ENCODE results near the gene RNU4-1.

DNA sequence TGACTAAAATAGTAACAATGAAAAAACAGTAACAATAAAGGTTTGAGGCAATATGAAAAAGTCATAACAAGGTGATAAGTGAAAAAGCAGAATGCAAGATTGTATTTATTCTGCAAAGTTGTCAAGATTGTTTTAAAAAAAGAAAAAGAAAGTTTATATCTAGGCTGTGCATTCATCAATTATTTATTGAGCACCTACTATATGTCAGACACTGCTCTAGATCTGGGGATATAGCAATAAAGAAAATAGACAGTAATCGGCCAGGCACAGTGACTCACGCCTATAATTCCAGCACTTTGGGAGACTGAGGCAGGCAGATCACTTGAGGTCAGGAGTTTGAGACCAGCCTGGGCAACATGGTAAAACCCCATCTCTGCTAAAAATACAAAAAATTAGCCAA, 30.7 kb upstream of the RNU4-1 start:
- TF ChIP-seq POLR2A (IDR thresholded peaks at IDR 0.05) (no peak), EP300 (IDR thresholded peaks at IDR 0.05) (no peak)
- TF ChIP-seq, protein P1, sequence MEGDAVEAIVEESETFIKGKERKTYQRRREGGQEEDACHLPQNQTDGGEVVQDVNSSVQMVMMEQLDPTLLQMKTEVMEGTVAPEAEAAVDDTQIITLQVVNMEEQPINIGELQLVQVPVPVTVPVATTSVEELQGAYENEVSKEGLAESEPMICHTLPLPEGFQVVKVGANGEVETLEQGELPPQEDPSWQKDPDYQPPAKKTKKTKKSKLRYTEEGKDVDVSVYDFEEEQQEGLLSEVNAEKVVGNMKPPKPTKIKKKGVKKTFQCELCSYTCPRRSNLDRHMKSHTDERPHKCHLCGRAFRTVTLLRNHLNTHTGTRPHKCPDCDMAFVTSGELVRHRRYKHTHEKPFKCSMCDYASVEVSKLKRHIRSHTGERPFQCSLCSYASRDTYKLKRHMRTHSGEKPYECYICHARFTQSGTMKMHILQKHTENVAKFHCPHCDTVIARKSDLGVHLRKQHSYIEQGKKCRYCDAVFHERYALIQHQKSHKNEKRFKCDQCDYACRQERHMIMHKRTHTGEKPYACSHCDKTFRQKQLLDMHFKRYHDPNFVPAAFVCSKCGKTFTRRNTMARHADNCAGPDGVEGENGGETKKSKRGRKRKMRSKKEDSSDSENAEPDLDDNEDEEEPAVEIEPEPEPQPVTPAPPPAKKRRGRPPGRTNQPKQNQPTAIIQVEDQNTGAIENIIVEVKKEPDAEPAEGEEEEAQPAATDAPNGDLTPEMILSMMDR (IDR thresholded peaks at IDR 0.05): no peak
